ENCODE data around the gene RNF14. TPM values are rescaled to one million over a fixed set of nuclear protein-coding genes. Genes with fewer than 3 reads are reported as not detected.

Gene RNF14
- total RNA-seq (10 to 100 TPM; 35.5 to 50.6 TPM), polyA plus RNA-seq (10 to 100 TPM; 22.9 to 29.5 TPM)

- Histone ChIP-seq H3K9me3 (ENCODE audit: control insufficient read depth in 4 of 4, low read length in 3 of 4) (no peaks in the 10 kb centered on the region), H3K27ac (ENCODE audit: low read depth in 1 of 2, low read length in 2 of 2) (peak within 1 kb of the TSS; percentile 84 to 92), H3K9ac (ENCODE audit: low read depth in 1 of 2, low read length in 2 of 2) (peak within 1 kb of the TSS; percentile 93 to 96), H3K27me3 (ENCODE audit: control insufficient read depth in 4 of 4, insufficient read depth in 4 of 4, low read length in 3 of 4) (no peaks in the 10 kb centered on the region), H3K4me3 (ENCODE audit: low read depth in 1 of 3, low read length in 3 of 3) (peak within 1 kb of the TSS; percentile 64 to 84 (median 80)), H3K4me1 (ENCODE audit: control insufficient read depth in 4 of 4, insufficient read depth in 4 of 4, low read length in 3 of 4) (peaks cover 5 to 31% (median 24%) of the 10 kb centered on the region in 4 donors), H3K36me3 (ENCODE audit: control insufficient read depth in 4 of 4, insufficient read depth in 3 of 4, low read depth in 1 of 4, low read length in 3 of 4) (peaks cover 0 to 10% (median 3%) of the 10 kb centered on the region in 4 donors)
- DNase-seq (ENCODE audit: low spot score) = peak; percentile 94
- under 1% methylated on average over 63 of the region's 63 CpGs for WGBS
- TF ChIP-seq CTCF (IDR thresholded peaks at IDR 0.05; ENCODE audit: low read depth, low read length, missing input control) = peak; percentile 86
- no peak for TF ChIP-seq ATF3 (IDR thresholded peaks at IDR 0.05)
- peak; percentile 34 for TF ChIP-seq NR2F2 (IDR thresholded peaks at IDR 0.05)
- TF ChIP-seq YY1 (IDR thresholded peaks at IDR 0.05) = peak; percentile 90
- peak; percentile 2 to 24 for TF ChIP-seq HNF4A (conservative IDR thresholded peaks at IDR 0.05)
- peak; percentile 38 for TF ChIP-seq FOXA1 (IDR thresholded peaks at IDR 0.05)
- TF ChIP-seq EGR1 (IDR thresholded peaks at IDR 0.05; ENCODE audit: low read depth in 2 of 2) = no peak
- no peak for TF ChIP-seq SP1 (IDR thresholded peaks at IDR 0.05)
- TF ChIP-seq JUND (IDR thresholded peaks at IDR 0.05) = no peak
- TF ChIP-seq TAF1 (conservative IDR thresholded peaks at IDR 0.05) = peak; percentile 56
- peak; percentile 57 for TF ChIP-seq REST (IDR thresholded peaks at IDR 0.05)
- TF ChIP-seq RAD21 (IDR thresholded peaks at IDR 0.05) = peak; percentile 23 to 56
- peak in 1 of 2 donors; percentile 82 for TF ChIP-seq GABPA (IDR thresholded peaks at IDR 0.05 in 1 of 2, conservative IDR thresholded peaks at IDR 0.05 in 1 of 2)
- no peak for TF ChIP-seq ZBTB33 (IDR thresholded peaks at IDR 0.05)
Measured at GRCh38 chr5:141968914-141969608, at the start of gene RNF14. Gene RNF14 (plus strand): TSS chr5:141969105. CDS start chr5:141973589, 4,484 bp downstream.

Data from liver (tissue), 9 donors.